Ascending aorta (tissue), 2 donors: ENCODE results near the gene PDK2. TPM values are rescaled to one million over a fixed set of nuclear protein-coding genes. Genes with fewer than 3 reads are reported as not detected.
A peak's percentile ranks its signal among the peaks of the same experiment; 100 is the strongest.

Experiments used
- DNase-seq, 2 donors: peaks; one replicate each; pipeline ENCODE4 v3.0.0-alpha.2; 2019; ENCODE audit warnings: low spot score in 2 of 2
- H3K27ac ChIP-seq, 2 donors: fragments of 200-600 bp; sonication (generic); one replicate each; pipeline ENCODE4 v1.5.1; 2016 to 2017; ENCODE audit warnings: mild to moderate bottlenecking in 1 of 2
- H3K27me3 ChIP-seq: fragments of 200-600 bp; sonication (generic); one replicate; pipeline ENCODE4 v1.5.1; 2017
- H3K36me3 ChIP-seq, 2 donors: fragments of 200-600 bp; sonication (generic); one replicate each; pipeline ENCODE4 v1.5.1; 2016
- H3K4me1 ChIP-seq, 2 donors: fragments of 200-600 bp; sonication (generic); one replicate each; pipeline ENCODE4 v1.5.1; 2016 to 2017; ENCODE audit warnings: mild to moderate bottlenecking in 1 of 2
- H3K4me3 ChIP-seq, 2 donors: fragments of 200-600 bp; sonication (generic); one replicate each; pipeline ENCODE4 v1.5.1; 2016 to 2017; ENCODE audit warnings: mild to moderate bottlenecking in 1 of 2
- H3K9me3 ChIP-seq, 2 donors: fragments of 200-600 bp; sonication (generic); one replicate each; pipeline ENCODE4 v1.5.1; 2016
- CTCF ChIP-seq, 3 experiments: fragments of 200-600 bp in 2 of 3; fragments of 450-650 bp in 1 of 3; sonication (generic) in 2 of 3; IDR thresholded peaks; one replicate each; pipeline ENCODE4 v1.5.1; 2016 to 2019; ENCODE audit warnings: antibody characterized with exemption in 3 of 3, mild to moderate bottlenecking in 1 of 3, moderate library complexity in 1 of 3
- intact Hi-C: fragments of 100-400 bp; cut with DNase I; formaldehyde crosslinking; loops from one replicate; pipeline ENCODE4 v1.15.1; 2023
- total RNA-seq: library from RNA; depleted of rRNA; stranded (reverse); fragments of >200 nt; gene quantifications from one replicate; pipeline ENCODE4 v1.1.0, GENCODE V29; 2016

The PDK2 gene
- total RNA-seq, 1 donor from 2014 or later = 73.5 TPM

GRCh38 chr17:50151041-50151936, 56.1 kb downstream of the PDK2 start:
- peak overlapping the region; percentile 91 to 93 for H3K27ac ChIP-seq
- intact Hi-C loops = no loop called here
- H3K27me3 ChIP-seq = no peaks in the 10 kb centered on the region
- no peaks in the 10 kb centered on the region for H3K9me3 ChIP-seq
- peak; percentile 71 to 95 for DNase-seq
- TF ChIP-seq CTCF (IDR thresholded peaks at IDR 0.05) = peak; percentile 67 to 77 (median 73)
- no peaks in the 10 kb centered on the region for H3K36me3 ChIP-seq
- H3K4me1 ChIP-seq = peaks cover 38 to 56% of the 10 kb centered on the region in 2 donors
- H3K4me3 ChIP-seq = peak overlapping the region; percentile 73 to 76

- DNase-seq = peak; percentile 72 to 90
- intact Hi-C loops = loop anchor here (1.0 kb wide), 1 partner anchor 9 kb away; no protein-coding TSS in a partner anchor
- Histone ChIP-seq H3K4me1 (peaks cover 31 to 54% of the 10 kb centered on the region in 2 donors), H3K36me3 (no peaks in the 10 kb centered on the region), H3K27ac (peak overlapping the region; percentile 91 to 93), H3K4me3 (peak overlapping the region; percentile 73 to 76), H3K9me3 (no peaks in the 10 kb centered on the region), H3K27me3 (no peaks in the 10 kb centered on the region)
- no peak for TF ChIP-seq CTCF (IDR thresholded peaks at IDR 0.05)
Measured at GRCh38 chr17:50151937-50152547, 56.9 kb downstream of the PDK2 start.

- Histone ChIP-seq H3K4me1 (peaks cover 26 to 49% of the 10 kb centered on the region in 2 donors), H3K27me3 (no peaks in the 10 kb centered on the region), H3K27ac (peak overlapping the region; percentile 91 to 93), H3K4me3 (peak overlapping the region; percentile 73 to 76), H3K36me3 (no peaks in the 10 kb centered on the region), H3K9me3 (no peaks in the 10 kb centered on the region)
- intact Hi-C loops = loop anchor here (1.0 kb wide), 1 partner anchor 9 kb away; no protein-coding TSS in a partner anchor
- DNase-seq = no peak
- no peak for TF ChIP-seq CTCF (IDR thresholded peaks at IDR 0.05)
Measured at GRCh38 chr17:50152736-50153135, 57.6 kb downstream of the PDK2 start.

GRCh38 chr17:50153650-50154575, 58.8 kb downstream of the PDK2 start:
- peak in 1 of 2 donors; percentile 88 for DNase-seq
- Histone ChIP-seq H3K36me3 (no peaks in the 10 kb centered on the region), H3K27me3 (no peaks in the 10 kb centered on the region), H3K4me1 (peaks cover 25 to 43% of the 10 kb centered on the region in 2 donors), H3K4me3 (no peak overlapping the region), H3K9me3 (no peaks in the 10 kb centered on the region), H3K27ac (peak overlapping the region; percentile 91 to 93)
- intact Hi-C loops = no loop called here
- no peak for TF ChIP-seq CTCF (IDR thresholded peaks at IDR 0.05)

GRCh38 chr17:50154604-50155003, 59.5 kb downstream of the PDK2 start:
- no peaks in the 10 kb centered on the region for H3K36me3 ChIP-seq
- no peak overlapping the region for H3K4me3 ChIP-seq
- no peak for TF ChIP-seq CTCF (IDR thresholded peaks at IDR 0.05)
- H3K9me3 ChIP-seq = no peaks in the 10 kb centered on the region
- peak overlapping the region; percentile 91 to 93 for H3K27ac ChIP-seq
- H3K27me3 ChIP-seq = no peaks in the 10 kb centered on the region
- intact Hi-C loops = no loop called here
- H3K4me1 ChIP-seq = peaks cover 25 to 43% of the 10 kb centered on the region in 2 donors
- no peak for DNase-seq
